SK-N-SH (cell line): ENCODE data around the gene LPIN2. TPM values are rescaled to one million over a fixed set of nuclear protein-coding genes. Genes with fewer than 3 reads are reported as not detected.
A peak's percentile ranks its signal among the peaks of the same experiment; 100 is the strongest.

Source experiments
- CTCF ChIA-PET: fragments of 300-600, 350-600 bp; formaldehyde crosslinking; extraction: SDS; loops from one replicate; lab custom pipeline; 2021; lab: Yijun Ruan, JAX
- POLR2A ChIA-PET: fragments of 350-600 bp; sonication (Branson Sonifier 250); formaldehyde crosslinking; extraction: SDS; loops from one replicate; lab custom pipeline; 2020; ENCODE audit warnings: antibody characterized with exemption, inconsistent platforms; lab: Yijun Ruan, JAX
- DNase-seq: peaks from one replicate; pipeline ENCODE4 v3.0.0; 2012
- H2AFZ ChIP-seq: fragments of 200-600 bp; sonication (generic); 2 replicates; pipeline ENCODE4 v1.8.1; 2016; ENCODE audit warnings: antibody characterized with exemption, mild to moderate bottlenecking, low read depth
- H3F3A ChIP-seq: fragments of 200-600 bp; sonication (generic); replicated peaks from 2 replicates; pipeline ENCODE3; 2016; ENCODE audit warnings: antibody characterized with exemption, mild to moderate bottlenecking; ENCODE audit not compliant: insufficient read depth
- H3K27ac ChIP-seq, 2 experiments: fragments of 200-500 bp in 1 of 2; fragments of 200-600 bp in 1 of 2; sonication (Bioruptor generic) in 1 of 2; sonication (generic), shearing (Covaris generic) in 1 of 2; 2 replicates each; pipeline versions ENCODE4 v1.5.1 to v1.6.1; 2014 to 2016; ENCODE audit warnings: low read depth in 2 of 2, inconsistent platforms in 1 of 2, low read length in 1 of 2, mild to moderate bottlenecking in 1 of 2, mixed read lengths in 1 of 2
- H3K27me3 ChIP-seq: fragments of 200-600 bp; sonication (generic), shearing (Covaris generic); 2 replicates; pipeline ENCODE4 v1.6.1; 2016; ENCODE audit warnings: mixed run types; ENCODE audit not compliant: insufficient read depth
- H3K36me3 ChIP-seq, 2 experiments: fragments of 200-500 bp in 1 of 2; fragments of 200-600 bp in 1 of 2; sonication (Bioruptor generic) in 1 of 2; sonication (generic) in 1 of 2; replicated peaks in 1 of 2; 2 replicates each; pipeline versions ENCODE3 to v1.5.1; 2014 to 2016; ENCODE audit warnings: low read length in 1 of 2, mild to moderate bottlenecking in 1 of 2; ENCODE audit not compliant: insufficient read depth in 2 of 2, control insufficient read depth in 1 of 2
- H3K4me1 ChIP-seq, 2 experiments: fragments of 200-500 bp in 1 of 2; fragments of 200-600 bp in 1 of 2; sonication (Bioruptor generic) in 1 of 2; sonication (generic), shearing (Covaris generic) in 1 of 2; 2 replicates each; pipeline versions ENCODE4 v1.5.1 to v1.6.1; 2014 to 2016; ENCODE audit warnings: low read depth in 1 of 2, low read length in 1 of 2, mixed run types in 1 of 2; ENCODE audit not compliant: insufficient read depth in 2 of 2, control insufficient read depth in 1 of 2
- H3K4me2 ChIP-seq: fragments of 200-600 bp; sonication (generic), shearing (Covaris generic); 2 replicates; pipeline ENCODE4 v1.6.1; 2017; ENCODE audit warnings: mixed run types
- H3K4me3 ChIP-seq, 2 experiments: fragments of 200-500 bp in 1 of 2; fragments of 200-600 bp in 1 of 2; sonication (Bioruptor generic) in 1 of 2; sonication (generic), shearing (Covaris generic) in 1 of 2; 2 replicates each; pipeline versions ENCODE4 v1.5.1 to v1.8.1; 2014 to 2016; ENCODE audit warnings: low read depth in 2 of 2, inconsistent platforms in 1 of 2, low read length in 1 of 2, mild to moderate bottlenecking in 1 of 2, mixed read lengths in 1 of 2, moderate library complexity in 1 of 2
- H3K79me2 ChIP-seq: fragments of 200-600 bp; sonication (generic); 2 replicates; pipeline ENCODE4 v1.8.1; 2017; ENCODE audit warnings: mild to moderate bottlenecking; ENCODE audit not compliant: insufficient read depth
- H3K9ac ChIP-seq: fragments of 200-600 bp; sonication (generic); 2 replicates; pipeline ENCODE4 v1.6.1; 2017; ENCODE audit warnings: mixed run types
- H3K9me2 ChIP-seq: fragments of 200-600 bp; sonication (generic); 2 replicates; pipeline ENCODE4 v1.6.1; 2017; ENCODE audit warnings: mixed run types
- H3K9me3 ChIP-seq: fragments of 200-600 bp; sonication (generic); 2 replicates; pipeline ENCODE4 v1.6.1; 2017; ENCODE audit warnings: mixed run types, mild to moderate bottlenecking, moderate library complexity
- H4K20me1 ChIP-seq: fragments of 200-600 bp; sonication (generic); 2 replicates; pipeline ENCODE4 v1.6.1; 2017; ENCODE audit warnings: mild to moderate bottlenecking, mixed run types; ENCODE audit not compliant: insufficient read depth
- ELF1 ChIP-seq: IDR thresholded peaks from 2 replicates; pipeline ENCODE4 v1.4.0; 2012
- IRF3 ChIP-seq: fragments of 150-350 bp; IDR thresholded peaks from 2 replicates; pipeline ENCODE4 v1.6.1; 2016; ENCODE audit warnings: mild to moderate bottlenecking, low read depth, low read length
- MAX ChIP-seq: IDR thresholded peaks from 2 replicates; pipeline ENCODE4 v1.4.0; 2012; ENCODE audit warnings: low read depth
- SMC3 ChIP-seq: IDR thresholded peaks from 2 replicates; pipeline ENCODE4 v1.6.1; 2012; ENCODE audit warnings: low read depth, low read length, improper control_type of control experiment
- USF1 ChIP-seq: IDR thresholded peaks from 2 replicates; pipeline ENCODE4 v1.4.0; 2012; ENCODE audit warnings: low read depth, borderline replicate concordance
- WGBS: methylation state at CpG from one replicate; pipeline ENCODE4 v1.1.6; 2017; ENCODE audit warnings: low lambda C conversion rate; 5-methylcytosine and 5-hydroxymethylcytosine counted together
- polyA plus RNA-seq, 3 experiments: library from polyadenylated mRNA; depleted of rRNA; stranded (reverse); fragments of >200 nt; gene quantifications; 2 replicates each; pipeline ENCODE4 v1.2.3, GENCODE V29; 2012

LPIN2 gene
- polyA plus RNA-seq, 1 of the 3 experiments (the other 2 are of a cell fraction) = 19.3 TPM

GRCh38 chr18:3016585-3017297, 3.8 kb upstream of the LPIN2 start:
- Histone ChIP-seq H3K27me3 (no peaks in the 10 kb centered on the region), H3K4me3 (no peak overlapping the region), H3K4me2 (no peak overlapping the region), H4K20me1 (no peaks in the 10 kb centered on the region), H3K79me2 (peaks cover 7% of the 10 kb centered on the region), H3K4me1 (peaks cover 2 to 21% of the 10 kb centered on the region in 2 experiments), H2AFZ (peak overlapping the region; percentile 8), H3K9me2 (no peaks in the 10 kb centered on the region), H3K27ac (peak overlapping the region in 1 of 2 experiments; percentile 33; a peak in 1 of 4 replicates), H3K9me3 (no peaks in the 10 kb centered on the region), H3F3A (peaks cover 32% of the 10 kb centered on the region), H3K9ac (no peak overlapping the region), H3K36me3 (no peaks in the 10 kb centered on the region)
- WGBS = 93% methylated on average over 3 of the region's 3 CpGs
- no peak for TF ChIP-seq ELF1
- no peak for TF ChIP-seq SMC3
- no peak for TF ChIP-seq MAX
- ChIA-PET POLR2A (no interaction called here), CTCF (interaction anchor here (1.5 to 3.6 kb wide), 2 partner anchors 46 to 113 kb away, joined by 6 to 15 read pairs; no protein-coding TSS in a partner anchor)
- no peak for DNase-seq

- POLR2A ChIA-PET = no interaction called here
- no peaks in the 10 kb centered on the region for H3K9me3 ChIP-seq
These were observed 2.9 kb upstream of the LPIN2 start for GRCh38 chr18:3015851-3016250.

More at GRCh38 chr18:3015851-3016250, 2.9 kb upstream of the LPIN2 start:
- TF ChIP-seq IRF3 (no peak), USF1 (no peak)
- TF ChIP-seq, all 33 proteins: peak for 0
- DNase-seq = no peak
- Histone ChIP-seq H3K36me3 (peaks cover 0 to 5% of the 10 kb centered on the region in 2 experiments), H3K9ac (no peak overlapping the region), H3K4me3 (no peak overlapping the region), H3K4me1 (peaks cover 6 to 30% of the 10 kb centered on the region in 2 experiments), H3F3A (peaks cover 36% of the 10 kb centered on the region), H3K4me2 (no peak overlapping the region), H3K27ac (peak overlapping the region in 1 of 2 experiments; percentile 64; a peak in 1 of 4 replicates), H4K20me1 (no peaks in the 10 kb centered on the region), H3K9me2 (no peaks in the 10 kb centered on the region), H3K27me3 (no peaks in the 10 kb centered on the region), H2AFZ (peak overlapping the region; percentile 83; the same call in 1 of the 2 replicates), H3K79me2 (peaks cover 16% of the 10 kb centered on the region)
- WGBS = 95% methylated on average over 4 of the region's 4 CpGs
- CTCF ChIA-PET = interaction anchor here (1.5 to 3.6 kb wide), 2 partner anchors 47 to 113 kb away, joined by 6 to 15 read pairs; no protein-coding TSS in a partner anchor
